MCF 10A (cell line): ENCODE data around the gene TBCD. TPM values are rescaled to one million over a fixed set of nuclear protein-coding genes. Genes with fewer than 3 reads are reported as not detected.
"Not testable (repeated sequence)": the region's sequence is repeated elsewhere in the genome, so short reads cannot be mapped to it uniquely, and the experiment has no call there.

Experiments
- BruUV-seq: library from RNA; stranded (reverse); fragments of 400-500 nt; replicated peaks from 2 replicates; lab custom pipeline; 2021; lab: Mats Ljungman, UMichigan
- CTCF ChIA-PET: fragments of 300-600 bp; sonication (Branson Sonifier 250); formaldehyde crosslinking; extraction: SDS; loops from one replicate; lab custom pipeline; 2021; ENCODE audit warnings: antibody characterized with exemption, inconsistent platforms; lab: Yijun Ruan, JAX
- POLR2A ChIA-PET: fragments of 300-600, 350-650 bp; sonication (Branson Sonifier 250); formaldehyde crosslinking; extraction: SDS; loops from one replicate; lab custom pipeline; 2020; ENCODE audit warnings: antibody characterized with exemption, inconsistent platforms; lab: Yijun Ruan, JAX
- DNase-seq: peaks from one replicate; pipeline ENCODE4 v3.0.0-alpha.2; 2018; ENCODE audit not compliant: unreplicated experiment
- H3K27ac Mint-ChIP-seq: one replicate; pipeline ENCODE4 v1.8.0; 2022; ENCODE audit warnings: mild to moderate bottlenecking, low read depth, mixed read lengths; ENCODE audit not compliant: unreplicated experiment
- H3K27me3 Mint-ChIP-seq: one replicate; pipeline ENCODE4 v1.8.0; 2022; ENCODE audit warnings: mixed read lengths; ENCODE audit not compliant: insufficient read depth, unreplicated experiment
- H3K36me3 Mint-ChIP-seq: one replicate; pipeline ENCODE4 v1.8.0; 2022; ENCODE audit warnings: mild to moderate bottlenecking, moderate library complexity, mixed read lengths; ENCODE audit not compliant: insufficient read depth, unreplicated experiment
- H3K4me1 Mint-ChIP-seq: one replicate; pipeline ENCODE4 v1.8.0; 2022; ENCODE audit warnings: mixed read lengths; ENCODE audit not compliant: insufficient read depth, unreplicated experiment
- H3K4me3 Mint-ChIP-seq: one replicate; pipeline ENCODE4 v1.8.0; 2022; ENCODE audit warnings: mild to moderate bottlenecking, moderate library complexity, mixed read lengths; ENCODE audit not compliant: unreplicated experiment
- H3K9me3 Mint-ChIP-seq: one replicate; pipeline ENCODE4 v1.8.0; 2022; ENCODE audit warnings: mixed read lengths; ENCODE audit not compliant: unreplicated experiment
- CTCF ChIP-seq: fragments of 200-600 bp; IDR thresholded peaks from one replicate; pipeline ENCODE4 v1.8.0; 2022; ENCODE audit warnings: antibody characterized with exemption, mild to moderate bottlenecking; ENCODE audit not compliant: unreplicated experiment
- intact Hi-C: fragments of 100-400 bp; cut with micrococcal nuclease; formaldehyde crosslinking; loops from 2 replicates; pipeline ENCODE4 v1.14.1; 2022
- total RNA-seq: library from RNA; stranded (reverse); gene quantifications from 2 replicates; pipeline ENCODE4 v1.2.3, GENCODE V29; 2022

The TBCD gene
- total RNA-seq, 1 experiment from 2014 or later = 76.2 TPM

- H3K36me3 Mint-ChIP-seq = no peaks in the 10 kb centered on the region
- H3K4me1 Mint-ChIP-seq = no peaks in the 10 kb centered on the region
- H3K27ac Mint-ChIP-seq = no peak overlapping the region
- no peak for TF ChIP-seq CTCF
- CTCF ChIA-PET = no interaction called here
- POLR2A ChIA-PET = no interaction called here
- H3K27me3 Mint-ChIP-seq = no peaks in the 10 kb centered on the region
- no TSS peak for BruUV-seq
- intact Hi-C loops = no loop called here
- no peak overlapping the region for H3K4me3 Mint-ChIP-seq
- no peak for DNase-seq
- H3K9me3 Mint-ChIP-seq = no peaks in the 10 kb centered on the region
Observed at GRCh38 chr17:82965371-82965770, 213.5 kb downstream of the TBCD start.

- Mint-ChIP-seq H3K36me3 (no peaks in the 10 kb centered on the region), H3K9me3 (no peaks in the 10 kb centered on the region), H3K27me3 (no peaks in the 10 kb centered on the region), H3K27ac (no peak overlapping the region), H3K4me1 (no peaks in the 10 kb centered on the region), H3K4me3 (no peak overlapping the region)
- no TSS peak for BruUV-seq
- no peak for DNase-seq
- no peak for TF ChIP-seq CTCF
- ChIA-PET CTCF (no interaction called here), POLR2A (no interaction called here)
- intact Hi-C loops = no loop called here
Observed at GRCh38 chr17:82966415-82966814, 214.6 kb downstream of the TBCD start.

- CTCF ChIA-PET = interaction anchor here (0.6 kb wide), 1 partner anchor 187 kb away, joined by 3 read pairs; no protein-coding TSS in a partner anchor
- intact Hi-C loops = no loop called here
- no peak overlapping the region for H3K4me3 Mint-ChIP-seq
- no peak for DNase-seq
- H3K9me3 Mint-ChIP-seq = no peaks in the 10 kb centered on the region
- no peaks in the 10 kb centered on the region for H3K36me3 Mint-ChIP-seq
- BruUV-seq = no TSS peak
- no peak overlapping the region for H3K27ac Mint-ChIP-seq
- H3K27me3 Mint-ChIP-seq = no peaks in the 10 kb centered on the region
- no peaks in the 10 kb centered on the region for H3K4me1 Mint-ChIP-seq
- POLR2A ChIA-PET = no interaction called here
- TF ChIP-seq CTCF = no peak
Observed at GRCh38 chr17:82967268-82968032, 215.6 kb downstream of the TBCD start.

- H3K27me3 Mint-ChIP-seq, DNase-seq, H3K9me3 Mint-ChIP-seq, H3K27ac Mint-ChIP-seq, H3K36me3 Mint-ChIP-seq, H3K4me3 Mint-ChIP-seq, intact Hi-C loops, H3K4me1 Mint-ChIP-seq, POLR2A ChIA-PET, BruUV-seq: not testable (repeated sequence)
- CTCF ChIA-PET = interaction anchor here (0.6 kb wide), 1 partner anchor 188 kb away, joined by 3 read pairs; no protein-coding TSS in a partner anchor
Observed at GRCh38 chr17:82968033-82968841, 216.4 kb downstream of the TBCD start.
